NOMO-1 treated with DMSO at 0.1 percent for 48 hours (cell line): ENCODE data around the gene RDH16.
"Not testable (repeated sequence)": the region's sequence is repeated elsewhere in the genome, so short reads cannot be mapped to it uniquely, and the experiment has no call there.

ENCODE experiments used
- DNase-seq: peaks from one replicate; lab custom pipeline; 2025; ENCODE audit not compliant: unreplicated experiment; lab: John Stamatoyannopoulos, UW

Gene RDH16

GRCh38 chr12:56954958-56955355, 2.5 kb downstream of the RDH16 start:
- no peak for DNase-seq

- DNase-seq: no peak
Observed at GRCh38 chr12:56954057-56954957, 3.1 kb downstream of the RDH16 start.

DNA sequence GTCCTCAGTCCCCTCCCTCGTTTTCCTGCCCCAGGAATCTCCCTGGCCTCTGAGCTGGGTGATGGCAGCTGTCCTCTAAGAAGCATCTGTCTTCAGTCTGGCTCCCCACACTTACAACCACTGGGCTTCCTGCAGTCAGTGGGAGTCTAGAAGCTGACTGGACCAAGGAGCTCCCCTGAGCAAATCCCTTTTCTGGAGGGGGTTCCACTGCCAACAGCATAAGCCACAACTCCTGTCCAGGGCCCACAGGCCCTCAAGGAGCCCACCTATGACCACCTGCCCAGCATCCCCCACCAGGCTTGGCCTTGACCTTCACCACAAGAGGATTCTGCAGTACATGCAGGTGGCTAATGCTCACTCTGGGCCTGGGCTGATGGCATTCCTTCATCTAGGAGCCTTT, 4.1 kb downstream of the RDH16 start:
- DNase-seq: no peak

GRCh38 chr12:56951582-56952339, 5.6 kb downstream of the RDH16 start:
- DNase-seq: no peak

- no peak for DNase-seq
Observed at GRCh38 chr12:56948881-56949280, 8.5 kb downstream of the RDH16 start.

- no peak for DNase-seq
Observed at GRCh38 chr12:56948457-56948777, 9.0 kb downstream of the RDH16 start.

DNA sequence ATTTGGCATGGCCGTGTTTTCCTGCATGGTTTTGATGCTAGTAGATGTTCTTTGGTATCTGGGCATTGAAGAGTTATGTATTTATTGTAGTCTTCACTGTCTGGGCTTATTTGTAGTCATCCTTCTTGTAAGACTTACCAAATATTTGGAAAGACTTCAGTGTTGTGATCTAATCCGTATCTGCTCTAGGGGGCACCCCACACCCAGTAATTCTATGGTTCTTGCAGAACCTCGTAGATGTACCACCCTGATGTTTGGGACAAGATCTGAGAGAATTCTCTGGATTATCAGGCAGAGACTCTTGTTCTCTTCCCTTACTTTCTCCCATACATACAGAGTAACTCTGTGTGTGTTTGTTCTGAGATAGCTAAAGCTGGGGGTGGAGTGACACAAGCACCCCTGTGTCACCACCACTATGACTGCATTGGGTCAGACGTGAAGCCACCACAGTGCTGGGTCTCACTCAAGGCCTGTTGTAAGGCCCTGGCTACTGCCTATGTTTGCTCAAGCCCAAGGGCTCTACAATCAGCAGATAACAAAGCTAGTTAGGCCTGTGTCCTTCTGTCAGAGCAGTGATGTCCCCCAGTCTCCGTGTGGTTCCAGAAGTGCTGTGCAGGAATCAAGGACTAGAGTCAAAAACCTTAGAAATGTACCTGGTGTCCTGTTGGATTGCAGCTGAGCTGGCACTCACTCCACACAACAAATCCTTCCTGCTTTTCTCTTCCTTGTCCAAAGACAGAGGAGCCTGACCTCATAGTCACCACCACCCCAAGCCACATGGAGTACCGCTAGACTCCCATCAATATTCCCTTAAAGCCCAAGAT, 9.6 kb downstream of the RDH16 start:
- no peak for DNase-seq

GRCh38 chr12:56943878-56944277, 13.5 kb downstream of the RDH16 start:
- DNase-seq: no peak

DNA sequence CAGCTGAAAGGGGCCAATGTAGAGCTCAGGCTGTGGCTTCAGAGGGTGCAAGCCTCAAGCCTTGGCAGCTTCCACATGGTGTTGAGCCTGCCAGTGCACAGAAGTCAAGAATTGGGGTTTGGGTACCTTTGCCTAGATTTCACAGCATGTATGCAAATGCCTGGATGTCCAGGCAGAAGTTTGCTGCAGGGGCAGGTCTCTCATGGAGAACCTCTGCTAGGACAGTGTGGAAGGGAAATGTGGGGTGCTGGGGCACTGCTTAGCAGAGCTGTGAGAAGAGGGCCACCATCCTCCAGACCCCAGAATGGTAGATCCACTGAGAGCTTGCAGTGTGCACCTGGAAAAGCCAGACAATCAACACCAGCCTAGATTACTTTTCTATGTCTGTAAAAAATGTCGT, 14.0 kb downstream of the RDH16 start:
- DNase-seq: not testable (repeated sequence)

GRCh38 chr12:56941299-56942017, 15.9 kb downstream of the RDH16 start:
- DNase-seq: peak; percentile 27

GRCh38 chr12:56940942-56941298, 16.5 kb downstream of the RDH16 start:
- DNase-seq: not testable (repeated sequence)

DNA sequence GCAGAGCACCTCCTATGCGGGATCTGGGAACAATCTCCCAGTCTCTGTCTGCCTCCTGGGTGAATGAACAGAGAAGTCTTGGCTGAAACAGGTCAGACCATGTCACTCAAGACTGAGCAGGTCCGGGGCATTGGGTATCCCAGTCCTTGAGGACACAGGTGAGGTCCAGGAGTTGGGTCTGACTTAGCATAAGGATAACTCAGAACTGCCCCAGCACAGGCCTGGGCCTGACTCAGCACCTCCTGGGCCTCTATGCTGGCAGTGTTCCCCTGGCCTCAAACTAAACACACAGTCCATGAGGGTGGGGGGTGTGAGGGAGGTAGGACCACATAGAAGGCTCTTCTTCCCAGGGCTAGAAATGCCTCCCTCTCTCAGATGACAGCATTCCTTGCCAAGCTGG, 21.7 kb downstream of the RDH16 start:
- no peak for DNase-seq

- no peak for DNase-seq
Observed at GRCh38 chr12:56935157-56935556, 22.3 kb downstream of the RDH16 start.

DNA sequence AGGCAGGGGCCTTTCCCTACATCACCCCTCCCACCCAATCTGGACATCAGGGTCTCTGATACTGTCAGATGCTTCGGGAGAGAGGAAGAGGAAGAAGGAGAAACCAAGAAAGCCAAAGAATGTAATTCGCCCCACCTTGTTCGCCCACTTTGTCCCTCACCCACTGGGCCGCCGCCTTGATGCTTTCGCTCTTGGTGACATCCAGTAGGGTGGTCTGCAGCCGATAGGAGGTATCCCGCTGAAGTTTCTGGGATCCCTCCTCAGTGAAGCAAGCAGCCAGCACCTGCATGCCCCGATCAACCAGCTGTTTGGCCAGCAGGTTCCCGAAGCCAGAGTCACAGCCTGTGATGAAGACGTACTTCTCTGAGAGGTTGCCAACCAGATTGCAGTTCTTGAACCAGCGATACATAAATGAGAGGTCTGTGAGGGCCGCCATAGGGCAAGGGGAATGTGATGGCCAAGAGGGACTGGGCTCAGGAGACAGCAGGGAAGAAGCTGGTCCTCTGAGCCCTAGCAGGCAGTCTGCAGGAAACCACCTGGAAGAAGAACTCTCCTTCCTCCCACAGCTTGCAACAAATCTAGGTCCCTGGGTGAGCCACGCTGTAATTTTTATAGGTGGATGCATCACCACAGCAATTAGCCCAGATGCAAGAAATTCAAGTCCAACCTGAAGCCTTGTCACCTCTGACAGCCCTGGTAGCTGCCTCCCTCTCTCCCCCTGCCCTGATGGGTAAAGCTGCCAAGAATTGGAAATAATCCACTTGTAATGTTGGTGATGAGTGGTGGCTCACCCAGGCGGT, 23.4 kb downstream of the RDH16 start, which contains the start of gene SDR9C7:
Gene SDR9C7, minus strand, starts transcription at position 583 of the 800 bp plus-strand sequence. Its CDS starts 147 bp downstream, at position 436.
- no peak for DNase-seq

DNA sequence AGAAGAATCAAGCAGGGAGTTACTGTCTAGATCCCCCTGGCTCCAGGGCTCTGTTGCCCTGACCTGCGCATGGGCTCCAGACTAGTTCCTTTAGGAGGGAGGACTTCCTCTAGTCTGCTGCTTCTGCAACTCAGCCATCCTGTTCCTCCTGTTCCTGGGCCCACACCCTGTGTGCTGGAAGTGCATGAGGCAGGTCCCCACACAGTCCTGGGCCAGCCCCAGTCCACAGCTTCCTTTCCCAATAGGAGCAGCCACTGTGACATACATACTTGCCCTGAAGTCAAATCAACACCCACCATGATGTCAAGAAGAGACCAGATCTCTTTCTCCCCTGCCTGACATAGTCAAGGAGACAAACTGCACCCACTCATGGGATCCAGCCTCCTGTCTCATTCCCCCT, 24.5 kb downstream of the RDH16 start:
- DNase-seq: no peak

DNA sequence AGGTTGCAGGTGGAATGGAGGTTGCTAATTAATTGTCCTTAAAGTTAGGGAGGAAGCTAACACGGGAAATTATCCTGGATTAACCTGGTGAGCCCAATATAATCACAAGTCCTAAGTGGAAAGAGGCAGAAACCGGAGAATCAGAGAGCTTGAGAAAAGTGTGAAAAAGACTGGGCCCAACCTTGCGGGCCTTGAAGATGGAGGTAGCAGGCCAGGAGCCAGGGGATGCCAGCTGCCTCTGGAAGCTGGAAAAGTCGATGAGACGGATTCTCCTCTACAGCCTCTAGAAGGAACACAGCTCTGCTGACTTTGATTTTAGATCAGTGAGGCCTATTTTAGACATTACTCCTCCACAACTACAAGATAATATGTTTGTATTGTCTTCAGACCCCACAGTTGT, 25.3 kb downstream of the RDH16 start:
- DNase-seq: no peak

DNA sequence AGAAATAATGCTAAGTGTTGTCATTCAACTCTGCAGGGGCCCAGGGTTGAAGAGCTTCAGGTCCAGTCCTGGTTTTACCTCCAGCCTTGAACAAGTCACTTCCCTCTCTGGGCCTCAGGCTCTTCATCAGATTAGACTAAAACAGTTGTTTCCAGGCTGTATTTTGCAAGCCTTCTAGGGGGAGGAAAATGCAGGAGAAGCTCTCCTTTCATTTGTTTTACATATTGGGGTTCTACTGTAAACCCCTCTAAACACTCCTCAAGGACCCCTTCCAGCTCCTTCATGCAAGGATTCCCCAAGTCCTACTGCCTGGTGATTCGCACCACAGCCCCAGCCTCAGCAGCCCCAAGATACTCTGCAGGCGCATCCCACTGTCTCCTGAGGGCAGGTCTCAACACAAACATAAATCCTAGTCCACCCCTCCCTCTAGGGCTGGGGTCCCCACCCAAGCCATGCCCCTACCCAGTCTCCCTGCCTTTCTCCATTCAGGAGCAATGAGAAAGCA, 25.9 kb downstream of the RDH16 start:
- DNase-seq: peak; percentile 85

DNA sequence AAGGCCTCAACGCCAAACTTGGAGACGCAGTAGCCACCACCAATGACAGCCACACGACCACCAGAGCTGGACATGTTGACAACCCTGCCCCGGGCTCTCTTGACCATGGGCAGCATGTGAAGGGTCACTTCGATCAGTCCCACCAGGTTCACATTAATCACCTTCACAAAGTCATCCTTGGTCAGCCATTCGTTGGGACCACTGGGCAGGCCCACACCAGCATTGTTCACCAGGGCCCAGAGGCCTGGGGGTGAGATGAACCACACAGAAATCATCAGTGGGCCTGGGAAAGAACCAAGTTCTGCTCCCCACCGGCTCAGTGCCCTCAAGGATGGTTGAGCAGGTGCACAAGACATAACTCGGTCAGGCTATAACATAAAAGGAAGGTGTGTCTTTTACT, 27.2 kb downstream of the RDH16 start:
- DNase-seq: no peak

- DNase-seq: no peak
Observed at GRCh38 chr12:56929780-56930179, 27.6 kb downstream of the RDH16 start.

GRCh38 chr12:56928262-56928661, 29.1 kb downstream of the RDH16 start:
- peak; percentile 72 for DNase-seq
